Measurements from ENCODE around the gene PPP1R14C.

Gene PPP1R14C

DNA sequence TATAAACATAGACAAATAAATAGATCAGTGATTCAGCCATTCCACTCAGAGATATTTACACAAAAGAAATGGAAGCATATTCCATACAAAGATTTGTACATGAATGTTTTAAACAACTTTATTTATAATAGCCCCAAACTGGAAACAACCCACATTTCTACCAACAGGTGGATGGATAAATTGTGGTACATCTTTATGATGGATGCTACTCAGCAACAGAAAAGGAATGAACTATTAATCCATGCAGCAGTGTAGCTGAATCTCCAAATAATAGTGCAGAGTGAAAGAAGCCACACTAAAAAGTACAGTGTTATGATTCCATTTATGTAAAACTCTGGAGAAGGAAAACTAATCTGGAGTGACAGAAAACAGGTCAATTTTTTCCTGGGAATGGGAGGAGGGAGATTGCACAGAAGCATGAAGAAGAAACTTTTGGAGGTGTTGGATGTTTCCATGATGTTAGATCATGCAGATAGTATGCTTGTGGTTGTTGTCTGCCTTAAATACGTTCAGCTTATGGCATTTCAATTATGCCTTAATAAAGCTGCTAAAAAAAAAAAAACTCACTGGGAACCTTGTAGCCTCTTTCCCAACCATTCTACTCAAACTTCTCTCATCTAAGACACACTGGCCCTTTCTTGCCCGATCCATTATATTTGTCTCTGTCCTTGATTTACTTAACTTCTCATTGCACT, 100.9 kb downstream of the PPP1R14C start:
- no peaks in the 10 kb centered on the region for H3K79me2 ChIP-seq

DNA sequence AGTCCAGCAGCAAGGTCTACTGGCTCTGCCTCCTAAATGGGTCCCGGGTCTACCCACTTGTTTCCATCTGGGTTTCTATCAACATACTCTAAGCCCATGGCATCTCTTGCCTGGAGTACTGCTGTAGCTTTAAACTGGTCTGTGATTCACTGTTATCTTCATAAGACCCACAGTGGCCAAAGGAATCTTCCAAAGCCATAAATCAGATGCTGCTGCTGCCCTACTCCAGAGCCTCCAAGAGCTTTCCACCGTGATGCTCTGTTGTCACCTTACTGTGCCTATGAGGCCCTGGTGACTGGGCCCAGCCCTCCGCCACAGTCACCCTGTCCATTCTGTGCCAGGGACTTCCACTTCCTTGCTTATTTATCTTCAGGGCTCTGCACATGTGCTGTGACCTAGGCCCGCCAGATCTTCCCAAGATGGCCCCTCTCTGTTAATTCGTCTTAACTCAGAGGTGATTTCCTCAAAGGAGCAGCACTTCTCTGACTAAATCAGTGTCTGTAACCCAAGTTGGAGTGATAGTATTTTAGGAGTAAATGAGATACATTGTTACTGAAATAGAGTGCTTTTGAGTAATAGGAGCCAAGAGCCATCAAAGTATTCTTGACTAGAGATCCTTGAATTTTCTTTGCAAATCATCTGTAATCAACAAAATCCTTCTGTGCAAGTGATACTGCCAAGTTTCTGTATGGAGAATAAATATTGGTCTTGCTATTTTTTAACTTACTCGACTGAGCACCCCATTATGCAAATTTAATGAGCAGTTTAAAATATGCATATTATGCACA, 102.5 kb downstream of the PPP1R14C start:
- TF ChIP-seq, protein P1, sequence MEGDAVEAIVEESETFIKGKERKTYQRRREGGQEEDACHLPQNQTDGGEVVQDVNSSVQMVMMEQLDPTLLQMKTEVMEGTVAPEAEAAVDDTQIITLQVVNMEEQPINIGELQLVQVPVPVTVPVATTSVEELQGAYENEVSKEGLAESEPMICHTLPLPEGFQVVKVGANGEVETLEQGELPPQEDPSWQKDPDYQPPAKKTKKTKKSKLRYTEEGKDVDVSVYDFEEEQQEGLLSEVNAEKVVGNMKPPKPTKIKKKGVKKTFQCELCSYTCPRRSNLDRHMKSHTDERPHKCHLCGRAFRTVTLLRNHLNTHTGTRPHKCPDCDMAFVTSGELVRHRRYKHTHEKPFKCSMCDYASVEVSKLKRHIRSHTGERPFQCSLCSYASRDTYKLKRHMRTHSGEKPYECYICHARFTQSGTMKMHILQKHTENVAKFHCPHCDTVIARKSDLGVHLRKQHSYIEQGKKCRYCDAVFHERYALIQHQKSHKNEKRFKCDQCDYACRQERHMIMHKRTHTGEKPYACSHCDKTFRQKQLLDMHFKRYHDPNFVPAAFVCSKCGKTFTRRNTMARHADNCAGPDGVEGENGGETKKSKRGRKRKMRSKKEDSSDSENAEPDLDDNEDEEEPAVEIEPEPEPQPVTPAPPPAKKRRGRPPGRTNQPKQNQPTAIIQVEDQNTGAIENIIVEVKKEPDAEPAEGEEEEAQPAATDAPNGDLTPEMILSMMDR (IDR thresholded peaks at IDR 0.05): no peak
- Histone ChIP-seq H3K9me3 (ENCODE audit: control insufficient read depth, low read length) (no peaks in the 10 kb centered on the region), H3K4me1 (no peaks in the 10 kb centered on the region), H3K4me3 (ENCODE audit: low read depth, low read length) (no peak overlapping the region), H3K4me2 (ENCODE audit: low read length) (no peak overlapping the region), H3K9ac (no peak overlapping the region), H2AFZ (no peak overlapping the region), H3K79me2 (no peaks in the 10 kb centered on the region), H3K36me3 (ENCODE audit: control insufficient read depth, insufficient read depth, low read length) (no peaks in the 10 kb centered on the region), H3K27me3 (ENCODE audit: control insufficient read depth, insufficient read depth, low read length) (no peaks in the 10 kb centered on the region), H3K27ac (no peak overlapping the region)

More for the DNA sequence above, 100.9 kb downstream of the PPP1R14C start:
- Histone ChIP-seq H3K4me2 (ENCODE audit: low read length) (no peak overlapping the region), H3K27ac (no peak overlapping the region), H3K4me1 (no peaks in the 10 kb centered on the region), H2AFZ (no peak overlapping the region), H3K4me3 (ENCODE audit: low read depth, low read length) (no peak overlapping the region), H3K27me3 (ENCODE audit: control insufficient read depth, insufficient read depth, low read length) (no peaks in the 10 kb centered on the region), H3K9ac (no peak overlapping the region), H3K36me3 (ENCODE audit: control insufficient read depth, insufficient read depth, low read length) (no peaks in the 10 kb centered on the region), H3K9me3 (ENCODE audit: control insufficient read depth, low read length) (no peaks in the 10 kb centered on the region)
- TF ChIP-seq, protein P1 (IDR thresholded peaks at IDR 0.05): no peak

DNA sequence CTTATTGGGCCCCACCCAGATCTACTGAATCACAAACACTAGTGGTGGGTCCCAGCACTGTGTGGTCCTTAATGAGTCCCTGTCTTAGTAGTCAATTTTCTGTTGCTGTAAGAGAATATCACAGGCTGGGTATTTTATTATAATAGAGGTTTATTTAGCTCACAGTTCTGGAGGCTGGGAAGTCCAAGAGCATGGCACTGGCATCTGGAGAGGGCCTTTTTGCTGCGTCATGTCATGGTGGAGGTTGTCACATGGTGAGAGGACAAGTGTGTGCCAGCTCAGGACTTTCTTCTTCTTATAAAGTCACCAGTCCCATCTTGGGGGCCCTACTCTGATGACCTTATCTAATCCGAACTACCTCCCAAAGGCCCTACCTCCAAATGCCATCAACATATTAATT, 105.0 kb downstream of the PPP1R14C start:
- H3K36me3 ChIP-seq (ENCODE audit: control insufficient read depth, insufficient read depth, low read length): no peaks in the 10 kb centered on the region
- H3K27ac ChIP-seq: no peak overlapping the region
- no peak overlapping the region for H3K4me3 ChIP-seq (ENCODE audit: low read depth, low read length)
- H3K79me2 ChIP-seq: no peaks in the 10 kb centered on the region
- no peaks in the 10 kb centered on the region for H3K9me3 ChIP-seq (ENCODE audit: control insufficient read depth, low read length)
- no peak overlapping the region for H2AFZ ChIP-seq
- H3K4me1 ChIP-seq: no peaks in the 10 kb centered on the region
- TF ChIP-seq, protein P1 (IDR thresholded peaks at IDR 0.05): no peak
- H3K9ac ChIP-seq: no peak overlapping the region
- H3K4me2 ChIP-seq (ENCODE audit: low read length): no peak overlapping the region
- no peaks in the 10 kb centered on the region for H3K27me3 ChIP-seq (ENCODE audit: control insufficient read depth, insufficient read depth, low read length)

DNA sequence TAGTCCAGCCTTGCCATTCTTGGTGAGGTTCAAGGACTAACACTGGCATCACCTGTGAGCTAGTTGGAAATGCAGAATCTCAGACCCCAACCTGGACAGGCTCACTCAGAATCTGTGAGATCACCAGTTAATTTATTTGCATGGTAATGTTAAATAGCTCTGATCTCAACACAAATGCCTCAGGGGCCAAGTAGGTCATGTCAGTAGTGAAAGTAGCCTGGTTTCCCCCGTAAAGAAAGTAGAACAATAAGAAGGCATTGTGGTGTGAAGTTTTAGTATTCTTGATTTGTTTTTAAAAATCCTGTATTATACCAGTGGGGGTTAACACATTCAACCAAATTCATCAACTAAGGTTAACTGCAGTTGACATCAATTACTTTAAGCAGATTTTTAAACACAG, 105.5 kb downstream of the PPP1R14C start:
- Histone ChIP-seq H3K9me3 (ENCODE audit: control insufficient read depth, low read length) (no peaks in the 10 kb centered on the region), H3K4me3 (ENCODE audit: low read depth, low read length) (no peak overlapping the region), H3K9ac (no peak overlapping the region), H3K4me2 (ENCODE audit: low read length) (no peak overlapping the region), H3K79me2 (no peaks in the 10 kb centered on the region), H3K27ac (no peak overlapping the region), H3K27me3 (ENCODE audit: control insufficient read depth, insufficient read depth, low read length) (no peaks in the 10 kb centered on the region), H3K36me3 (ENCODE audit: control insufficient read depth, insufficient read depth, low read length) (no peaks in the 10 kb centered on the region), H3K4me1 (no peaks in the 10 kb centered on the region), H2AFZ (no peak overlapping the region)
- TF ChIP-seq, protein P1 (IDR thresholded peaks at IDR 0.05): no peak

Measured in parathyroid adenoma (tissue), 2 donors.